GM19455 (cell line): ENCODE measurements around the gene SLC9B2.
A peak's percentile ranks its signal among the peaks of the same experiment; 100 is the strongest.
"Not testable (repeated sequence)": the region's sequence is repeated elsewhere in the genome, so short reads cannot be mapped to it uniquely, and the experiment has no call there.

Source experiments
- ATAC-seq: cut with Tn5 transposase; IDR thresholded peaks from one replicate; pipeline ENCODE4 v1.9.1; 2021; ENCODE audit not compliant: unreplicated experiment

Gene SLC9B2

DNA sequence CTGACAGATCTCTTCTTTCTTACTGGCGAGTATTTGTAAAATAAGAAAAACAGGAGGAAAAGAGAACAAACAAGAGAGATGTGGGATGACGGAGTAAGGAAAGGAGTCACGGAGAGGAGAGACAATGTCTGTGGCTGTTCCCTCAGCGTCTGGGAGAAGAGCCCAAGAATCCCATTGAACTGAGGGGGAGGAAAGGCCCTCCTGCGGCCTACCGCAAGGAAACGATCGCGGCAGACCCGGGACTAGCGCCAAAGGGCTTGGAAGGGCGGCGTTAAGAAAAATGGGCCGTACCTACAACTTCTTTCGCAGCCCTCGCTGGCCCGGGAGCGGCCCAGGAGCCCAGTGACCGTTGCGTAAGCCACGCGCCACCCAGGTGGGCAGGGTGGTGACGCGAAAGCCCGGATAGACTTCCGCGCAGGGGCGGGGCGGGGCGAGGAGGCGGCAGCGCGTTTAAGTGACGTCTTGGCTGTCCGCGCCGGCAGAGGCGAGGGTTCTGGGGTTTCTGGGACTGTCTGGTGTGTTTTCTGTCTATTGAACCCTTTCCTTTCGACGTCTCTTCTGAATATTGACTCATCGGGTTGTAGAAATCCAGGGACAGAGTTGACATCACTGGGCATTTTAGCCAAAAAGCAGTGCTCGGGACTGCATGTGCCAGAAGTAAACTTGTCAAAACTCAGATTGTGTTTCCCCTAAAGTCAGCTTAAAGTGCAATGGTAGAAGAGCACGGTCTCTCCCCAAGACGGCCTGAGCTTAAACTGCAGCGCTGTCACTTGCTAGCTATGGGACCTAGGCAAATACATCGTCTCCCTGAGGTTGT is 57.0 kb downstream of the SLC9B2 start, which contains the start of gene SLC9B1:
SLC9B1 (minus strand) TSS at position 398 of the 817 bp plus-strand sequence. CDS start 27,994 bp downstream, outside the sequence.
- peak; percentile 99 for ATAC-seq

DNA sequence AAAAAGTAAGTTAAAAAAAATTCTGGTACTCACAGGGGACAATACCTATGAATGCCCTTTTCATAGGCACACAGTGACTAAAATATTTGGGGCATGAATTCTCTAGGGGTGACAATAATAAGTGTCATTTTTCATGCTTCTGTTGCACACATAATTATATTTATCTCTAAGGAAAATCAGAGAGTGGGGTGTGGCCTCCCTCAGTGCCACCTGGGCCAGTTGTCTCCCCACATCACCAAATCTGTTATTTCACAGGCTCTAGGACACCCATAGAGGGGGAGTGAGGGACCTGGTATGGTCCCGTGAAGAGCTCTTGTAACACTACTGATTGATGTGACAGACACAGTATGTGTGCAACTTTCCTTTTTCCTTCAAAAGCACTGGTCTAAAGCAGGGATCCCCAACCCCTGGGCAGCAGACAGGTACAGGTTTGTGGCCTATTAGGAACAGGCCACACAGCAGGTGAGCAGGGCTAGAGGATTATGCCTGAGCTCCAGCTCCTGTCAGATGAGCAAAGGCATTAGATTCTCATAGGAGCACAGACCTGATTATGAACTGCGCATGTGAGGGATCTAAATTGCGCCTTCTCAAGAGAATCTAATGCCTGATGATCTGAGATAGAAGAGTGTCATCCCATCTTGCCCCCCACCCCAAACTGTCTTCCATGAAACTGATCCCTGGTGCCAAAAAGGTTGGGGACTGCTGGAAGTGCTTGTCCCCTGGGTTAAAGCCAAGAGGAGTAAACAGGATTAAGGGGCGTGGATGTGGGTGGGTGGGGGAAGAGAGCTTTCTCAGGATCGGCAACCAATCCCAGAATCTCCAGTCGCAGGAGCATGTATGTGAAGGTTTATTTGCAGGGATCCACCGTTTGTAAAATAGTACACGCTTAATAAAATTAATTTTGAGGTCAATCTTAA is 57.9 kb downstream of the SLC9B2 start:
- no peak for ATAC-seq

DNA sequence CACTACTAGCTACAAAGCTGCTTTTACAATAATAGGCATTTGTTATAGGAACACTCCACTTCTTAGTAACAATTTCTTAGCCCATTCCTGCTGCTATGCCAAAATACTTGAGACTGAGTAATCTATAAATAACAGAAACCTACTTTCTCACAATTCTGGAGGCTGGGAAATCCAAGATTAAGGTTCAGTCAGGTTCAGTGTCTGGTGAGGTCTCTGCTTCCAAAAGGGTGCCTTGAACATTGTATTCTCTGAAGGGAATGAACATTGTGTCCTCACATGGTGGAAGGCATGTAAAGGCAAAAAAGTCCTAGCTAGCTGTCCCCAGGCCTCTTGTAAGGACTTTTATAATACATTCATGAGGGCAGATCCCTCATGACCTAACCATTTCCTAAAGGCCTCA is 64.0 kb downstream of the SLC9B2 start:
- ATAC-seq: no peak

DNA sequence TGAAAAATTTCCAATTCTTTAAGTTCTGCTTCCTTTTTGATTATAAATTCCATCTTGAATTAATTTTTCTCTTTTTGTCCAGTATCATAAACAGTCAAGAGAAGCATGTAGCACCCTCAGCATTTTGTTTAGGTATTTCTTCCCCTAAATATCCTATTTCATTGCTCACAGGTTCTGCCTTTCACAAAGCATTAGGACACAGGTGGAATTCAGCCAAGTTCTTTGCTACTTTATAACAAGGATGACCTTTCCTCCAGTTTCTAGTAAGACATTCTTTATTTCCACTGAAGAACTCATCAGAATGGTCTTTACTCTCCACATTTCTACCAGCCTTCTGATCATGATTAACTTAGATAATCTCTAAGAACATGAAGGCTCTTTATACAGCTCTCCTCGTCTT is 64.5 kb downstream of the SLC9B2 start:
- no peak for ATAC-seq

DNA sequence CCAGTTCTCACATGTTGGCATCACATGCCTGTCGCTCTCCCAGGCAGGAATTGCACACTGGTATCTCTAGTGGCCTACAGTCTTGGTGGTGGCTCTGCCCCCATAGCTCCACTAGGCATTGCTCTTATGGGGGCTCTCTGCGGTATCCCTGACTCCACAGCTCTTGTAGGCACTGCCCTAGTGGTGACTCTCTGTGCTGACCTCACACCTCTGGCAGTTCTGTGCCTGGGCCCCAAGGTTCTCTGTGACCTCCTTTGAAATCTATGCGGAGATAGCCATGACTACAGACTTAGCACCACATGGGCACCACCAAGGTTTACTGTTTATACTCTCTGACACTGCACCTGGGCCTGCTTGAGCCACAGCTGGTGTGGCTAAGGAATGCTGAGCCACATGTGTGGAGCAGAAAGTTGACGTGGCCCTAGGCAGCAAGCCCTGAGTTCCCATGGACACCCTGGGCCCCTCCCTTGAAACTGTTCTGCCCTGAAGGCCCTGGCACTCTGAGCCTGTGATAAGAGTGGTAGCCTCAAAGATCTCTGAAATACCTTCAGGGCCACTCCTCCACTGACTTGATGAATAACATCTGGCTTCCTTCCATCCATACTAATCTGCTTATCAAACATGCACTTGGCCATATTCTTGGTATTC is 65.1 kb downstream of the SLC9B2 start:
- no peak for ATAC-seq

DNA sequence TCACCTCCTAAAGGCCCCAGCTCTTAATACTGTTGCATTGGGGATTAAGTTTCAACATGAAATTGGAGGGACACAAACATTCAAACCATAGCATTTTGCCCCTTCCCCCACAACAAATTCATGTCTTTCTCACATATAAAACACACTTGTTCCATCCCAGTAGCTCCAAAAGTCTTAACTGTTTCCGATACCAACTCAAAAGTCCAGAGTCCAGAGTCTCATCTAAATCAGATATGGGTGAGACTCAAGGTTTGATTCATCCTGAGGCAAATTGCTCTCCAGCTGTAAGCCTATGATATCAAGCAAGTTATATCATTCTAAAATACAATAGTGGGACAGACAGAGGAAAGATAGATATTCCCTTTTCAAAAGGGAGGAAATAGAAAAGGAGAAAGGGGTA is 65.8 kb downstream of the SLC9B2 start:
- no peak for ATAC-seq

DNA sequence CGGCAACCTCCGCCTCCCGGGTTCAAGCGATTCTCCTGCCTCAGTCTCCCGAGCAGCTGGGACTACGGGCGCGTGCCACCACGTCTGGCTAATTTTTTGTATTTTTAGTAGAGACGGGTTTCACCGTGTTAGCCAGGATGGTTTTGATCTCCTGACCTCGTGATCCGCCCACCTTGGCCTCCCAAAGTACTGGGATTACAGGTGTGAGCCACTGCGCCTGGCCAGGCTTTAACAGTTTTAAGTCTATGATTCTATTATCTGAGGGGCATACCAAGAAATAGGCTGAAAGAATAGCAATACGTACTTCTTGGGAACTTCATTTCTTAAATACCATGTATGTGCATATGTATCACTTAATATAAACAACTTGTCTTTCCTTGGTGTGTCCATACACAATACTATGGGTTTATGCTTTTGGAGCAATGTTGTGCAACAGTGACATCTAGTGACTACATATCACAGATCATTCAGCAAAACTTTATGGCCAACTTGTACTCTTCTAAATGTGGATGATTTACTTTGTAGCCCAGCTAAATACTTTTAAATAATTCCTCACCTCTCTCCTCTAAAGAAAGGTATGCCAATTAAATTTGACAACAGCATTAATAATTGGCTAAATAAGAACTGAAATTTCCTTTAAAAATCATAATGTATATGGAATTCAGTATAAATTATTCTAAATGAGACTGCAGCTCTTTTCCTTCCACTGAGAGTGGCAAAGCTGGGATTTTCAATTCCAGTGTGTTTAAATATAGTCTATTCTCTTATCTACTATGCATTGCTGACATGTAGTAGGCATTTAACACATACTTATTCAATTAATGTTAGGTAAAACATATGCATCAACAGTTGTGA is 67.5 kb downstream of the SLC9B2 start:
- peak; percentile 85 for ATAC-seq

DNA sequence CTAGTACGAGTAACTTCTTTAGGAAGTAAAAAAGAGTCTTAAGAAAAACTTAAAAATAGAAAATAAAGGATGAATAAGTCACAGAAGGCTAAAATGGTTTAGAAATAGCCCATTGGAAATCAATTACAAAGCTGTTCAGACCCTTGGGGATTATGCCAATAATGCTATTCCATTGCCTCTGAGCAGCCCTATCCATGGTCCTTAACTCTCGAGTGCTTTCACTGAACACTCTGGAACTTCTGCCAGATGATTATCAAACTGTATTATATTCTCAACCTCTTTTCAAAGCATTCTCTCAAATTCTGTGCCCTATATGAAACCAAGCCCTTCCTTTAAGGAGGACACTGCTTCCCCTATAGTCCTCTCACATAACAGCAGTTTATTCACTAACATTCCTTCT is 74.0 kb downstream of the SLC9B2 start:
- no peak for ATAC-seq

DNA sequence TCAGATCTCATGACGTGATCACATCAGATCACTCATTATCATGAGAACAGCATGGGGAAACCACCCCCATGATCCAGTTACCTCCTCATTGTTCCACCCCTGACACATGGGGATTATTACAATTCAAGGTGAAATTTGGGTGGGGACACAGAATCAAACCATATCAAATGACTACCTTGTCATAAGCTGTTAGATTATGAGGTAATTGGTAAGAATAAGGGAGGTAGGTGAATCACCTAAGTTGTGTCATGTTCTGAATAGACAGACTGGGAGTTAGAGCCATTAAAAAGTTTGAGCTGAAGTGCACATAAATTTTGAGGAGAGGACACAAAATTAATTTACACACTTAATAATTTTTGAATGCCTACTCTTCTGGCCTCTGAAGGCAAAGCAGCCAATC is 81.8 kb downstream of the SLC9B2 start:
- ATAC-seq: no peak

DNA sequence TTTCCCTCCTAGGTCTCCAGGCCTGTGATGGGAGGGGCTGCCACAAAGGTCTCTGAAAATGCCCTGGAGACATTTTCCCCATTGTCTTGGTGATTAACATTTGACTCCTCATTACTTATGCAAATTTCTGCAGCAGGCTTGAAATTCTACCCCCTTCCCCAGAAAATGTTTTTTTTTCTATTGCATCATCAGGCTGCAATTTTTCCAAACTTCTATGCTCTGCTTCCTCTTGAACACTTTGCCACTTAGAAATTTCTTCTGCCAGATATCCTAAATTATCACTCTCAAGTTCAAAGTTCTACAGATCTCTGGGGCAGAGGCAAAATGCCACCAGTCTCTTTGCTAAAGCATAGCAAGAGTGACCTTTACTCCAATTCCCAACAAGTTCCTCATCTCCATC is 82.6 kb downstream of the SLC9B2 start:
- not testable (repeated sequence) for ATAC-seq

DNA sequence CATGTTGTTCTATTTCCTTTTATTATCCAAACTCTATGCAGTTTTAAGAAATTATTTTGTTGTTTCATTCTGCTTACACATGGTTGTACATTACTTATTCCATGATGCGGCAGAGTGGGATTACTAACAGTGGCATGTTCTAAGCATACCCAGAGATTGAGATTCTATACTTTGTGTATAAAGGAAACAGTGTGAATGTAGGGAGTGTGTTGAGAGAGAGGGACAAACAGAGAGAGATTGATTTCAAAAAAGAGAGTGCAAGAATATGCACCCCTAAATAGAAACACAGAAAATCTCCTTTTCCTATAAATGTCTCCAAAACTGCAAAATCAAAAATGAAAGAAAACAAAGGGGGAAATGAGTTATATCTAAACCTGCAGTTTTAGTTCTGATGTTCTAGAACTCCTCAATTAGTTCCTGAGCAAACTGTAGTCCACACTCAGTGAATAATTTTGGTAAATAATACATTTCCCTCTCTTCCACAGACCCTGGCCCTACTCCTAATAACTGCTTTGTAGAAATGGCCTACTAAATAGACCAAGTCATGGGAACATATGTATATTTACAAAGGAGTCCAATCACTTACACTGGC is 88.0 kb downstream of the SLC9B2 start:
- no peak for ATAC-seq

DNA sequence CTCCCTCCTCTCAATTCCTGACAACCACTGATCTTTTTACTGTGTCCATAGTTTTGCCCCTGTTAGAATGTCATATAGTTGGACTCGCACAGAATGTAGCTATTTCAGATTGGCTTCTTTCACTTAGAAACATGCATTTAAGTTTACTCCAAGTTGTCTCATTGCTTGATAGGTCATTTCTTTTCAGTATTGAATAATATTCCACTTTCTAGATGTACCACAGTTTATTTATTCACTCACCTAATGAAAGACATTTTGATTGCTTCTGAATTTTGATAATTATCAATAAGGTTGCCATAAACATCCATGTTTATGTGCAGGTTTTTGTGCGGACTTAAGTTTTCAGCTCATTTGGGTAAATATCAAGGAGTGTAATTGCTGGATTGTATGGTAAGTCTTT is 95.6 kb downstream of the SLC9B2 start:
- ATAC-seq: no peak
